H1 (cell line): Measurements from ENCODE around the gene PAX6. TPM values are rescaled to one million over a fixed set of nuclear protein-coding genes. Genes with fewer than 3 reads are reported as not detected.

ENCODE experiments used
- CTCF ChIA-PET: fragments of 300-600 bp; sonication (Branson Sonifier 250); formaldehyde crosslinking; loops from one replicate; lab custom pipeline; 2021; ENCODE audit not compliant: partially characterized antibody; lab: Charles Lee
- POLR2A ChIA-PET: fragments of 300-600 bp; sonication (Branson Sonifier 250); formaldehyde crosslinking; loops from one replicate; lab custom pipeline; 2021; ENCODE audit warnings: inconsistent platforms; ENCODE audit not compliant: partially characterized antibody; lab: Charles Lee
- DNase-seq, 2 experiments: peaks; one replicate each; pipeline versions ENCODE4 v3.0.0 to v3.0.0-alpha.2; 2010 to 2022; ENCODE audit warnings: low spot score in 2 of 2, low read depth in 1 of 2, mixed read lengths in 1 of 2
- FAIRE-seq: peaks from 2 replicates; lab custom pipeline; 2011; peaks lifted over from hg19 to GRCh38; lab: Jason Lieb, UNC
- H2AFZ ChIP-seq: 2 replicates; pipeline ENCODE4 v1.8.1; 2012; ENCODE audit warnings: low read length, inconsistent platforms
- H2AK5ac ChIP-seq: 2 replicates; pipeline ENCODE4 v1.6.1; 2013; ENCODE audit warnings: low read depth, low read length
- H2BK120ac ChIP-seq: replicated peaks from 2 replicates; pipeline ENCODE3; 2013; ENCODE audit warnings: low read depth, low read length, inconsistent platforms
- H2BK12ac ChIP-seq: 2 replicates; pipeline ENCODE4 v1.6.1; 2013; ENCODE audit warnings: low read depth, low read length
- H2BK15ac ChIP-seq: 2 replicates; pipeline ENCODE4 v1.6.1; 2013; ENCODE audit warnings: low read length
- H2BK20ac ChIP-seq: 2 replicates; pipeline ENCODE4 v1.6.1; 2013; ENCODE audit warnings: low read length
- H2BK5ac ChIP-seq: 2 replicates; pipeline ENCODE4 v1.6.1; 2013; ENCODE audit warnings: low read depth, low read length
- H3K14ac ChIP-seq: 2 replicates; pipeline ENCODE4 v1.6.1; 2013; ENCODE audit warnings: inconsistent platforms; ENCODE audit not compliant: insufficient read length
- H3K18ac ChIP-seq: 2 replicates; pipeline ENCODE4 v1.6.1; 2013; ENCODE audit warnings: low read length; ENCODE audit errors: extremely low read depth
- H3K23ac ChIP-seq: 2 replicates; pipeline ENCODE4 v1.6.1; 2013; ENCODE audit warnings: inconsistent platforms; ENCODE audit not compliant: insufficient read length
- H3K23me2 ChIP-seq: 2 replicates; pipeline ENCODE4 v1.6.1; 2013; ENCODE audit warnings: low read depth, low read length
- H3K27ac ChIP-seq: 2 replicates; pipeline ENCODE4 v1.6.1; 2011; ENCODE audit warnings: low read depth, low read length, inconsistent platforms
- H3K27me3 ChIP-seq, 4 experiments: replicated peaks in 1 of 4; 1 replicate in 1 of 4; 2 replicates in 3 of 4; pipeline versions ENCODE4 v1.6.1 to v1.8.1; 2011 to 2013; ENCODE audit warnings: low read length in 3 of 4, mild to moderate bottlenecking in 3 of 4, inconsistent platforms in 2 of 4, mixed read lengths in 2 of 4, moderate library complexity in 1 of 4; ENCODE audit not compliant: control insufficient read depth in 3 of 4, insufficient read depth in 3 of 4; ENCODE audit errors: extremely low read depth in 1 of 4
- H3K36me3 ChIP-seq, 4 experiments: 2 replicates each; pipeline versions ENCODE4 v1.6.1 to v1.8.1; 2011 to 2013; ENCODE audit warnings: mild to moderate bottlenecking in 4 of 4, low read length in 3 of 4, moderate library complexity in 2 of 4, control low read depth in 1 of 4, inconsistent platforms in 1 of 4; ENCODE audit not compliant: insufficient read depth in 4 of 4, control insufficient read depth in 2 of 4
- H3K4ac ChIP-seq: replicated peaks from 2 replicates; pipeline ENCODE3; 2013; ENCODE audit warnings: low read length, low read depth, mixed read lengths, inconsistent platforms; ENCODE audit not compliant: insufficient read length
- H3K4me1 ChIP-seq, 4 experiments: replicated peaks in 1 of 4; 1 replicate in 1 of 4; 2 replicates in 3 of 4; pipeline versions ENCODE4 v1.6.1 to v1.8.1; 2011 to 2013; ENCODE audit warnings: low read length in 3 of 4, inconsistent platforms in 2 of 4, mixed read lengths in 1 of 4; ENCODE audit not compliant: insufficient read depth in 4 of 4, control insufficient read depth in 3 of 4
- H3K4me2 ChIP-seq, 2 experiments: 2 replicates each; pipeline versions ENCODE4 v1.6.1 to v1.8.1; 2011 to 2013; ENCODE audit warnings: low read depth in 2 of 2, low read length in 2 of 2, control low read depth in 1 of 2, inconsistent platforms in 1 of 2, mild to moderate bottlenecking in 1 of 2; ENCODE audit not compliant: insufficient read depth in 1 of 2
- H3K4me3 ChIP-seq, 4 experiments: fragments of 200-600, 300-600 bp in 1 of 4; sonication (generic), shearing (Covaris generic), sonication (Bioruptor Twin) in 1 of 4; 2 replicates each; pipeline versions ENCODE4 v1.5.1 to v1.8.1; 2011 to 2016; ENCODE audit warnings: low read length in 4 of 4, low read depth in 3 of 4, control low read depth in 2 of 4, inconsistent platforms in 2 of 4, mild to moderate bottlenecking in 2 of 4, mixed read lengths in 1 of 4, moderate library complexity in 1 of 4; ENCODE audit not compliant: insufficient read depth in 2 of 4; ENCODE audit errors: extremely low read depth in 1 of 4
- H3K56ac ChIP-seq: replicated peaks from 2 replicates; pipeline ENCODE3; 2013; ENCODE audit warnings: low read depth, mild to moderate bottlenecking, mixed read lengths, low read length, inconsistent platforms; ENCODE audit not compliant: insufficient read length
- H3K79me1 ChIP-seq: 2 replicates; pipeline ENCODE4 v1.6.1; 2013; ENCODE audit warnings: low read depth, low read length, control low read depth
- H3K79me2 ChIP-seq, 2 experiments: 2 replicates each; pipeline versions ENCODE4 v1.6.1 to v1.8.1; 2012 to 2013; ENCODE audit warnings: low read length in 2 of 2, mild to moderate bottlenecking in 2 of 2, inconsistent platforms in 1 of 2; ENCODE audit not compliant: insufficient read depth in 2 of 2, control insufficient read depth in 1 of 2
- H3K9ac ChIP-seq, 4 experiments: replicated peaks in 1 of 4; 1 replicate in 1 of 4; 2 replicates in 3 of 4; pipeline versions ENCODE4 v1.6.1 to v1.8.1; 2011 to 2013; ENCODE audit warnings: low read depth in 3 of 4, low read length in 3 of 4, control low read depth in 2 of 4, mild to moderate bottlenecking in 2 of 4, moderate library complexity in 2 of 4, inconsistent platforms in 1 of 4; ENCODE audit errors: extremely low read depth in 1 of 4
- H3K9me3 ChIP-seq, 2 experiments: 2 replicates each; pipeline versions ENCODE4 v1.6.1 to v1.8.1; 2012 to 2013; ENCODE audit warnings: mild to moderate bottlenecking in 2 of 2, moderate library complexity in 2 of 2, control low read depth in 1 of 2, inconsistent platforms in 1 of 2, low read depth in 1 of 2, low read length in 1 of 2, mixed read lengths in 1 of 2; ENCODE audit not compliant: insufficient read depth in 2 of 2
- H4K20me1 ChIP-seq, 2 experiments: replicated peaks in 1 of 2; 2 replicates each; pipeline versions ENCODE3 to v1.8.1; 2011 to 2013; ENCODE audit warnings: inconsistent platforms in 2 of 2, low read length in 2 of 2, mild to moderate bottlenecking in 1 of 2; ENCODE audit not compliant: insufficient read depth in 2 of 2, control insufficient read depth in 1 of 2
- H4K5ac ChIP-seq: 2 replicates; pipeline ENCODE4 v1.6.1; 2013; ENCODE audit warnings: low read length, low read depth, mixed read lengths, inconsistent platforms; ENCODE audit not compliant: insufficient read length
- H4K8ac ChIP-seq: 2 replicates; pipeline ENCODE4 v1.8.0; 2013; ENCODE audit warnings: mild to moderate bottlenecking, moderate library complexity, low read length, inconsistent platforms; ENCODE audit not compliant: insufficient read depth; ENCODE audit errors: extremely low read depth
- H4K91ac ChIP-seq: replicated peaks from 2 replicates; pipeline ENCODE3; 2013; ENCODE audit warnings: low read length, mixed read lengths, inconsistent platforms; ENCODE audit not compliant: insufficient read length
- EZH2 ChIP-seq: fragments of 200-600 bp; sonication (generic); IDR thresholded peaks from 2 replicates; pipeline ENCODE4 v1.7.1; 2012; ENCODE audit warnings: low read depth, mild to moderate bottlenecking, moderate library complexity, low read length, inconsistent platforms; ENCODE audit not compliant: severe bottlenecking
- ZNF274 ChIP-seq: IDR thresholded peaks from 2 replicates; pipeline ENCODE4 v1.7.0; 2012; ENCODE audit warnings: low read length, borderline replicate concordance; ENCODE audit errors: extremely low read depth
- WGBS, 2 experiments: shearing (Covaris generic) in 1 of 2; methylation state at CpG; one replicate each; pipeline versions ENCODE4 v1.1.6 to v1.1.7; 2013 to 2015; ENCODE audit warnings: low lambda C conversion rate in 2 of 2, mixed read lengths in 2 of 2, inconsistent platforms in 1 of 2, low coverage in 1 of 2, missing lambda C conversion rate in 1 of 2; ENCODE audit not compliant: insufficient replicate concordance in 2 of 2, insufficient coverage in 1 of 2, insufficient read length in 1 of 2; ENCODE audit errors: extremely low coverage in 1 of 2, missing lambda C conversion rate in 1 of 2; 5-methylcytosine and 5-hydroxymethylcytosine counted together
- polyA plus RNA-seq, 7 experiments: library from polyadenylated mRNA; depleted of rRNA in 3 of 7; stranded (reverse) in 5 of 7; unstranded in 2 of 7; fragments of >200 nt in 5 of 7; fragments of 200-250 nt in 2 of 7; gene quantifications; 1 replicate in 5 of 7; 2 replicates in 1 of 7; 4 replicates in 1 of 7; pipeline versions ENCODE4 v1.2.1 to v1.2.3, GENCODE V29; 2011 to 2013; ENCODE audit warnings: missing spikeins in 2 of 7, mixed read lengths in 2 of 7
- total RNA-seq: library from RNA; stranded (reverse); fragmentation: NEBNext Ultra II Directional; extraction: Animal tissue kit (Norgen Biotek cat#: 25700); gene quantifications from 2 replicates; pipeline ENCODE4 v1.2.1, GENCODE V29; 2021

Gene PAX6
- total and polyA plus RNA-seq, 2 of the 8 experiments (the other 6 are each of a cell fraction or from before 2014, with no cell fraction given), result 0.30 to 0.65 TPM

GRCh38 chr11:31772412-31772811 lies 38.7 kb downstream of the PAX6 start:
- no peak for FAIRE-seq
- peaks cover 0 to 5% (median 0%) of the 10 kb centered on the region in 4 experiments; a peak in 1 of 7 replicates for H3K4me1 ChIP-seq
- H3K27ac ChIP-seq, result no peak overlapping the region
- H3K79me1 ChIP-seq, result no peaks in the 10 kb centered on the region
- H2BK15ac ChIP-seq, result no peak overlapping the region
- H3K23ac ChIP-seq, result no peak overlapping the region
- no peak overlapping the region for H3K56ac ChIP-seq
- H3K27me3 ChIP-seq, result no peaks in the 10 kb centered on the region
- no peaks in the 10 kb centered on the region for H3K79me2 ChIP-seq
- no peaks in the 10 kb centered on the region for H4K20me1 ChIP-seq
- H4K5ac ChIP-seq, result no peak overlapping the region
- ChIA-PET CTCF (interaction anchor here (0.7 to 0.9 kb wide), 2 partner anchors 9 to 533 kb away, joined by 4 read pairs; no protein-coding TSS in a partner anchor), POLR2A (no interaction called here)
- no peak overlapping the region for H2AFZ ChIP-seq
- TF ChIP-seq EZH2 (no peak), ZNF274 (no peak)
- no peak overlapping the region for H2BK12ac ChIP-seq
- no peak overlapping the region for H3K4me2 ChIP-seq
- H2AK5ac ChIP-seq, result no peak overlapping the region
- no peaks in the 10 kb centered on the region for H3K36me3 ChIP-seq
- no peak overlapping the region for H2BK20ac ChIP-seq
- no peak for DNase-seq
- H4K8ac ChIP-seq, result no peak overlapping the region; the same call in 1 of the 2 replicates
- no peak overlapping the region for H3K18ac ChIP-seq
- no peak overlapping the region for H3K9ac ChIP-seq
- no peak overlapping the region for H2BK5ac ChIP-seq
- H3K9me3 ChIP-seq, result no peaks in the 10 kb centered on the region
- H3K23me2 ChIP-seq, result no peaks in the 10 kb centered on the region
- H3K14ac ChIP-seq, result no peak overlapping the region
- no peak overlapping the region for H2BK120ac ChIP-seq
- H3K4me3 ChIP-seq, result no peak overlapping the region
- no peak overlapping the region for H3K4ac ChIP-seq
- no peak overlapping the region for H4K91ac ChIP-seq
- 91% methylated on average over 2 of the region's 2 CpGs; no CpG with 5 or more reads in 1 of the 2 experiments for WGBS, 2 experiments
